A673 (cell line): ENCODE data around the gene WDPCP. TPM values are rescaled to one million over a fixed set of nuclear protein-coding genes. Genes with fewer than 3 reads are reported as not detected.

ENCODE experiments used
- BruUV-seq: library from RNA; stranded (reverse); fragments of 400-500 nt; replicated peaks from 2 replicates; lab custom pipeline; 2021; lab: Mats Ljungman, UMichigan
- CTCF ChIA-PET: fragments of 300-600 bp; sonication (Branson Sonifier 250); formaldehyde crosslinking; loops from one replicate; lab custom pipeline; 2022; ENCODE audit warnings: antibody characterized with exemption; lab: Charles Lee
- POLR2A ChIA-PET: fragments of 300-600 bp; sonication (Branson Sonifier 250); formaldehyde crosslinking; loops from one replicate; lab custom pipeline; 2022; ENCODE audit warnings: antibody characterized with exemption; ENCODE audit not compliant: low non-redundant PET; lab: Charles Lee
- DNase-seq: peaks from one replicate; pipeline ENCODE4 v3.0.0-alpha.2; 2015; ENCODE audit warnings: low spot score
- H3K27ac ChIP-seq: fragments of 200-600 bp; sonication (generic); 2 replicates; pipeline ENCODE4 v1.5.1; 2016; ENCODE audit warnings: mixed run types, low read depth, mild to moderate bottlenecking, mixed read lengths, antibody characterized with exemption, low read length; ENCODE audit not compliant: poor library complexity, severe bottlenecking
- H3K27me3 ChIP-seq: fragments of 200-600 bp; sonication (generic); replicated peaks from 2 replicates; pipeline ENCODE4 v1.6.1; 2017; ENCODE audit warnings: mixed run types, low read depth, mild to moderate bottlenecking, mixed read lengths, antibody characterized with exemption, low read length; ENCODE audit not compliant: insufficient read depth, poor library complexity
- H3K36me3 ChIP-seq: fragments of 200-600 bp; sonication (generic); 2 replicates; pipeline ENCODE4 v1.6.1; 2016; ENCODE audit warnings: mixed run types, mild to moderate bottlenecking, mixed read lengths, antibody characterized with exemption, low read length; ENCODE audit not compliant: insufficient read depth, poor library complexity, severe bottlenecking
- H3K4me1 ChIP-seq: fragments of 200-600 bp; sonication (generic); 2 replicates; pipeline ENCODE4 v1.6.1; 2017; ENCODE audit warnings: mixed run types, mild to moderate bottlenecking, mixed read lengths, antibody characterized with exemption, low read length; ENCODE audit not compliant: insufficient read depth, poor library complexity, severe bottlenecking
- H3K4me3 ChIP-seq: fragments of 200-600 bp; sonication (generic); 2 replicates; pipeline ENCODE4 v1.5.1; 2016; ENCODE audit warnings: low read depth, mixed run types, mild to moderate bottlenecking, mixed read lengths, low read length; ENCODE audit not compliant: poor library complexity, severe bottlenecking
- H3K9me3 ChIP-seq: fragments of 200-600 bp; sonication (generic); 2 replicates; pipeline ENCODE4 v1.6.1; 2016; ENCODE audit warnings: mixed run types, low read depth, mild to moderate bottlenecking, mixed read lengths, antibody characterized with exemption, low read length; ENCODE audit not compliant: poor library complexity, severe bottlenecking
- EZH2 ChIP-seq: fragments of 200-600 bp; sonication (generic); IDR thresholded peaks from 2 replicates; pipeline ENCODE4 v1.6.1; 2017; ENCODE audit warnings: borderline replicate concordance, low read depth, mild to moderate bottlenecking, mixed read lengths, antibody characterized with exemption, low read length; ENCODE audit not compliant: poor library complexity, severe bottlenecking
- intact Hi-C: fragments of 100-400 bp; cut with micrococcal nuclease; formaldehyde crosslinking; loops from one replicate; pipeline ENCODE4 v1.10.0; 2022; ENCODE audit not compliant: unreplicated experiment
- total RNA-seq: library from RNA; stranded (reverse); gene quantifications from 2 replicates; pipeline ENCODE4 v1.2.3, GENCODE V29; 2021
- TF ChIP-seq, protein P1 (sequence below): fragments of 300-800, 200-600 bp; sonication (generic); conservative IDR thresholded peaks from 2 replicates; pipeline ENCODE4 v1.5.1; 2017; ENCODE audit warnings: low read depth, mild to moderate bottlenecking, antibody characterized with exemption, low read length, moderate library complexity, mixed read lengths

WDPCP gene
- total RNA-seq, 1 experiment from 2014 or later = 7.9 TPM

DNA sequence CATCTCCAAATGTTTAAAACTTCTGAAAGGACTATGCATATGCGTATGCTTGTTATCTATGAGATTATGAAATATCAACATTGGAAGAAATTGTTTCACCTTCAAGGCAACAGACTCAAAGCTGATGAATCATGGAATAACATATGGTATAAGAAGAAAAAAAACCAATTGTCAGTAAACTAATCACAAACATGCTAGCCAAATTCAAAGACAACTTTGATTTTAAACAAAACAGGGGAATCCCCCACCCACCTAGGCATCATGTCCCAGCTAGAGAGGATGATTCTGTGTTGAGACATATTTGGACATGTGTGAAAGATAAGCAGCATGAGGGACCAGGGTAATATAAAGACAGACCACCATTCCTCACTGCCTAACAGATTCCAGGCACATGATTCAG, 147.7 kb downstream of the WDPCP start:
- Histone ChIP-seq H3K36me3 (no peaks in the 10 kb centered on the region), H3K4me3 (no peak overlapping the region), H3K27ac (no peak overlapping the region), H3K4me1 (no peaks in the 10 kb centered on the region), H3K9me3 (no peaks in the 10 kb centered on the region), H3K27me3 (no peaks in the 10 kb centered on the region)
- POLR2A ChIA-PET = no interaction called here
- intact Hi-C loops = no loop called here
- DNase-seq = no peak
- no TSS peak for BruUV-seq
- CTCF ChIA-PET = no interaction called here
- no peak for TF ChIP-seq EZH2
- TF ChIP-seq, protein P1, sequence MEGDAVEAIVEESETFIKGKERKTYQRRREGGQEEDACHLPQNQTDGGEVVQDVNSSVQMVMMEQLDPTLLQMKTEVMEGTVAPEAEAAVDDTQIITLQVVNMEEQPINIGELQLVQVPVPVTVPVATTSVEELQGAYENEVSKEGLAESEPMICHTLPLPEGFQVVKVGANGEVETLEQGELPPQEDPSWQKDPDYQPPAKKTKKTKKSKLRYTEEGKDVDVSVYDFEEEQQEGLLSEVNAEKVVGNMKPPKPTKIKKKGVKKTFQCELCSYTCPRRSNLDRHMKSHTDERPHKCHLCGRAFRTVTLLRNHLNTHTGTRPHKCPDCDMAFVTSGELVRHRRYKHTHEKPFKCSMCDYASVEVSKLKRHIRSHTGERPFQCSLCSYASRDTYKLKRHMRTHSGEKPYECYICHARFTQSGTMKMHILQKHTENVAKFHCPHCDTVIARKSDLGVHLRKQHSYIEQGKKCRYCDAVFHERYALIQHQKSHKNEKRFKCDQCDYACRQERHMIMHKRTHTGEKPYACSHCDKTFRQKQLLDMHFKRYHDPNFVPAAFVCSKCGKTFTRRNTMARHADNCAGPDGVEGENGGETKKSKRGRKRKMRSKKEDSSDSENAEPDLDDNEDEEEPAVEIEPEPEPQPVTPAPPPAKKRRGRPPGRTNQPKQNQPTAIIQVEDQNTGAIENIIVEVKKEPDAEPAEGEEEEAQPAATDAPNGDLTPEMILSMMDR = no peak

DNA sequence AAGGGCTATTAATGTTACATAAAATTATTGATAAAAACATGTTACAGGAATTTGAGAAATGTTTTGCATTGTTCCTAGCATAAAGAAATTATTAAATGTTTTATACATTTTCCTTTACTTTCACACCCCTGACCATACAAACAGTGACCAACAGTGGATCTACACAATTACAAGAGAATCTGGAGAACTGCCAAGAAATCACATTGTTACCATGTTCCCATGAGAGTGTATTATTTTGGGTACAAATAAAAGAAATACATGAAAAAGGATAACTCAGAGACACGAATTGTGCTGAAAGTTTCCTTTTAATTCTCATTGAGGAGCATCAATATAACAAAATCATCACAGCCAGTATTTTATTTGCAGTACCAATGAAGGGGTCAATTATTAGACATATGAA, 150.1 kb downstream of the WDPCP start:
- Histone ChIP-seq H3K36me3 (no peaks in the 10 kb centered on the region), H3K27me3 (no peaks in the 10 kb centered on the region), H3K9me3 (no peaks in the 10 kb centered on the region), H3K27ac (no peak overlapping the region), H3K4me1 (no peaks in the 10 kb centered on the region), H3K4me3 (no peak overlapping the region)
- intact Hi-C loops = no loop called here
- ChIA-PET CTCF (no interaction called here), POLR2A (no interaction called here)
- BruUV-seq = no TSS peak
- TF ChIP-seq EZH2 = no peak
- TF ChIP-seq, protein P1 = no peak
- DNase-seq = no peak

DNA sequence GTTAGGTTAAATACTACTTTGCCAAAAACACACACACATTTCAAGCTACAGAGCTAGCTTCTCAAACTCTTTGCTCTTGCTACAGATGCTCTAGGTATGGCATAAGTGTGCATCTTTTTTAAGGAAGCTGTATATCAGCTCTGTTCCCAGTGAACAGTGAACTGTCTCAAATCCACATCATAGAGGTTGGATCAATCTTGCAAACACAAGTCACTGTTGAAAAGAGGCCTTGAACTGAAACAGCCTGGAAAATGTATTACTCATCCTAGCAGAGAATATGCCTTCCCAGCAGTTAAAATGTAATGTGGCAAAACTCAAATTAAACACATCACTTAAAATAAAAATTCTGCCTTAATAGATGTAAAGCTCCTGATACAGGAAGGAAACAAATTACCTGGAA, 151.8 kb downstream of the WDPCP start:
- Histone ChIP-seq H3K4me3 (no peak overlapping the region), H3K9me3 (no peaks in the 10 kb centered on the region), H3K27me3 (no peaks in the 10 kb centered on the region), H3K27ac (no peak overlapping the region), H3K4me1 (no peaks in the 10 kb centered on the region), H3K36me3 (no peaks in the 10 kb centered on the region)
- intact Hi-C loops = no loop called here
- ChIA-PET CTCF (no interaction called here), POLR2A (no interaction called here)
- no TSS peak for BruUV-seq
- no peak for TF ChIP-seq EZH2
- TF ChIP-seq, protein P1 = no peak
- no peak for DNase-seq
